ENCODE results near the gene FNDC5. TPM values are rescaled to one million over a fixed set of nuclear protein-coding genes. Genes with fewer than 3 reads are reported as not detected.

Gene FNDC5
- total RNA-seq, 2 experiments from 2014 or later: not detected

DNA sequence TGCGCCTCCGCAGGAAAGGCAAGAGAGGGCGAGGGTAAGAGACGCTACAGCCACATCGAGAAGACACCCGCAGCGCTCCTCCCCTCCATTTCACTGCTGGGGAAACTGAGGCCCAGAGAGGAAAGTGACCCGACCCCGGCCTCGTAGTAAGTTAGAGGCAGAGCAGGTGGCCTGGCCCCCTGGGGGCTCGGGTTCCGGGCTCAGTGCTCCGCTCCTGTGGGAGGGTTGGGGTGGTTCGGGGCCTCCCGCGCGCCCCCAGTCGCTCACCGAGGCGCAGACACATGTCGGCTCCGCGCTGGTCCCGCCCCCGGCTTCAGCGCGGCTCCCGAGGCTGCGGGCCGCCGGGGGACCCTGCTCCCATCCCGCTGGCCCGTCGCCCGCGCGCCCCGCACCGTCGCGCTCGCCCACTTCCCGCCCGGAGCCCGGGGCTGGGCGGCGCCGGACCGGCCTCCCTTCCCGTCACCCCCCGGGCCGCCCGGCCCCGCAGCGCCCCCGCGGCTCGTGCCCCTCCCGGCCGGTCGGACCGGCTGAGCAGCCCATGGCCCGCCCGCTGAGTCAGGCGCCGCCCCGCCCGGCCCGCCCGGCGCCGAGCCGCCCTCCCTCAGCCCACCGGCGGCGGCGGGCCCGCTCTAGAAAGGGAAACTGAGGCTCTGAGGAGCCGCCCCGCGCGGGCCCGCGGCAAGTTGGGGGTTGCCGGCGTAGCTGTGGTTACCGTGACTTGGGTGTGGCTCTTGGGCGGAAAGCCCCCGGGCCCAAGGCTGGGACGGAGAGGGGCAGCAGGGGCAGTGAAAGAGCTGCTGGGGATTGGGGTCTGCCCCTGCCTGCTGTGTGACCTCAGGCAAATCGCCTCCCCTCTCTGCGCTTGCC lies 30.5 kb upstream of the FNDC5 start, which contains the start of gene TMEM54:
Gene TMEM54, minus strand, starts transcription at position 434 of the 867 bp plus-strand sequence. Its CDS starts 151 bp downstream, at position 283.
- DNase-seq: peak in 3 of 14 experiments; percentile 8 to 36 (median 29)
- peak; percentile 48 for ATAC-seq (ENCODE audit: poor library complexity)
- TF ChIP-seq, protein P1, sequence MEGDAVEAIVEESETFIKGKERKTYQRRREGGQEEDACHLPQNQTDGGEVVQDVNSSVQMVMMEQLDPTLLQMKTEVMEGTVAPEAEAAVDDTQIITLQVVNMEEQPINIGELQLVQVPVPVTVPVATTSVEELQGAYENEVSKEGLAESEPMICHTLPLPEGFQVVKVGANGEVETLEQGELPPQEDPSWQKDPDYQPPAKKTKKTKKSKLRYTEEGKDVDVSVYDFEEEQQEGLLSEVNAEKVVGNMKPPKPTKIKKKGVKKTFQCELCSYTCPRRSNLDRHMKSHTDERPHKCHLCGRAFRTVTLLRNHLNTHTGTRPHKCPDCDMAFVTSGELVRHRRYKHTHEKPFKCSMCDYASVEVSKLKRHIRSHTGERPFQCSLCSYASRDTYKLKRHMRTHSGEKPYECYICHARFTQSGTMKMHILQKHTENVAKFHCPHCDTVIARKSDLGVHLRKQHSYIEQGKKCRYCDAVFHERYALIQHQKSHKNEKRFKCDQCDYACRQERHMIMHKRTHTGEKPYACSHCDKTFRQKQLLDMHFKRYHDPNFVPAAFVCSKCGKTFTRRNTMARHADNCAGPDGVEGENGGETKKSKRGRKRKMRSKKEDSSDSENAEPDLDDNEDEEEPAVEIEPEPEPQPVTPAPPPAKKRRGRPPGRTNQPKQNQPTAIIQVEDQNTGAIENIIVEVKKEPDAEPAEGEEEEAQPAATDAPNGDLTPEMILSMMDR (IDR thresholded peaks at IDR 0.05): no peak
- POLR2A ChIA-PET: no interaction called here
- no peaks in the 10 kb centered on the region for H3K9me3 Mint-ChIP-seq
- H3K4me1 Mint-ChIP-seq (ENCODE audit: low read depth): peaks cover 6% of the 10 kb centered on the region
- intact Hi-C loops (cut with DNase I, micrococcal nuclease): no loop called here
- CTCF ChIA-PET: no interaction called here
- H3K27ac Mint-ChIP-seq: no peak within 1 kb of the TSS
- Histone ChIP-seq H3K27ac (ENCODE audit: low read depth in 1 of 2, low read length in 2 of 2) (no peak within 1 kb of the TSS), H3K36me3 (ENCODE audit: insufficient read depth, low read length) (no peaks in the 10 kb centered on the region), H3K27me3 (ENCODE audit: control insufficient read depth in 1 of 2, insufficient read depth in 2 of 2, low read length in 2 of 2) (peaks cover 30 to 46% of the 10 kb centered on the region in 2 experiments), H3K9me3 (ENCODE audit: control insufficient read depth in 1 of 2, insufficient read depth in 1 of 2, low read length in 2 of 2) (peaks cover 0 to 12% of the 10 kb centered on the region in 2 experiments), H3K4me1 (ENCODE audit: insufficient read depth, low read length) (peaks cover 12% of the 10 kb centered on the region), H3K4me3 (ENCODE audit: low read length) (peak within 1 kb of the TSS; percentile 25)
- peak within 1 kb of the TSS; percentile 62 for H3K4me3 Mint-ChIP-seq
- H3K27me3 Mint-ChIP-seq: peaks cover 75% of the 10 kb centered on the region
- no peaks in the 10 kb centered on the region for H3K36me3 Mint-ChIP-seq (ENCODE audit: low read depth)

DNA sequence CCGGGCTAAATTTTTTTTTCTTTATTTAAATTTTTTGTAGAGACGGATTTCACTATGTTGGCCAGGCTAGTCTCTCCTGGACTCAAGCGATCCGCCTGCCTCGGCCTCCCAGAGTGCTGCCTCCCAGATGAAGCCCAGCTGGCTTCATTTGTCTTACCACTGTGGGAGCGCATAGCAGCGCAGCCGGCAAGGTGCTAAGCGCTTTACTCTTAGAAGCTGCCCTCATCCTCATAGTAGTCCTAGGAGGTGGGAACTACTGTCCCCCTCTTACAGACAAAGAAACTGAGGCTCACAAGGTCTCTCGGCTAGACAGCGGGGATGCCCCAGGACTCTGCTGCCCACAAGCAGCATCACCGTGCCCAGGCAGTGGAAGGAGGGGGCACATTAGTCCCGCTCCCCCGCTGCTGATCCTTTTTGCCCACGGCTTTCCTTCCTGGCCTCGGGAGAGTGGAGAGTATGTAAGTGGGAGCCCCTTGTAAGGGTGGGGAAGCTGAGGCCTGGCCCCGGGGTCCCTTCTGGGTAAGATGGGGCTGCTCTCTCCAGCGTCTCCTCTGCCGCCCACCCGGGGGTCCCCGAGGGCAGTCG lies 29.8 kb upstream of the FNDC5 start:
- CTCF ChIA-PET: no interaction called here
- Histone ChIP-seq H3K27me3 (ENCODE audit: control insufficient read depth in 1 of 2, insufficient read depth in 2 of 2, low read length in 2 of 2) (peaks cover 30 to 53% of the 10 kb centered on the region in 2 experiments), H3K36me3 (ENCODE audit: insufficient read depth, low read length) (no peaks in the 10 kb centered on the region), H3K27ac (ENCODE audit: low read depth in 1 of 2, low read length in 2 of 2) (no peak overlapping the region), H3K4me1 (ENCODE audit: insufficient read depth, low read length) (peaks cover 12% of the 10 kb centered on the region), H3K9me3 (ENCODE audit: control insufficient read depth in 1 of 2, insufficient read depth in 1 of 2, low read length in 2 of 2) (peaks cover 0 to 12% of the 10 kb centered on the region in 2 experiments), H3K4me3 (ENCODE audit: low read length) (peak overlapping the region; percentile 25)
- Mint-ChIP-seq H3K9me3 (no peaks in the 10 kb centered on the region), H3K27ac (no peak overlapping the region), H3K4me3 (peak overlapping the region; percentile 51), H3K4me1 (ENCODE audit: low read depth) (peaks cover 10% of the 10 kb centered on the region), H3K27me3 (peaks cover 81% of the 10 kb centered on the region), H3K36me3 (ENCODE audit: low read depth) (no peaks in the 10 kb centered on the region)
- intact Hi-C loops (cut with DNase I, micrococcal nuclease): no loop called here
- POLR2A ChIA-PET: no interaction called here
- DNase-seq (no peak), ATAC-seq (ENCODE audit: poor library complexity) (no peak)
- TF ChIP-seq, protein P1 (IDR thresholded peaks at IDR 0.05): no peak

DNA sequence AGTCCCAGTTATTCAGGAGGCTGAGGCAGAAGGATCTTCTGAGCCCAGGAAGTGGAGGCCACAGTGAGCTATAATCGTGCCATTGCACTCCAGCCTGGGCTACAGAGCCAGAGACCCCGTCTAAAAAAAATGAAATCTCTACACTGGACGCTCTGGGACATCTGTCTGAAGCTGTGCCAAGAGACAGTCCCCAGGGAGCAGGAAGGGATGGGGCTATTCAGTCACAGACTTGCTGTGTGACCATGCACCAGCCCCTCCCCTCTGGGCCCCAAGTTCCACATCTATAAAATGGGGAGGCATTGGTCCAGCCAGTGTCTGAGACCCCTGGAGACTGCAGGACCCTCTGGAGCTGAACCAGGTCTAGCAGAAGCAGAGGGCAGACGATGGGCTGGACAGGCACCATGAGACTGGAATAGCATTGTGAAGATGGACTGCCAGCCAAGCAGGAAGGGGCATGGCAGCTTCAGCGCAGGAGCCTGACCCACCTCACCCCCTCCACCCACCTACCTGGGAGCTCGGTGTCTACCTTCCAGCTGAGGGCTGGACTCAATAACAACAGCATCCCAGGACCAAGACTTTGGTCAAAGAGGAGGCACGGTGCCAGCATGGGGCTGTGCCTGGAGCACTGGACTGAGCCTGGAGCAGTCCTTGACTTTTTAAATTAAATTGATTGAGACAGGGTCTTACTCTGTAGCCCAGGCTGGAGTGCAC lies 29.0 kb upstream of the FNDC5 start:
- intact Hi-C loops (cut with DNase I, micrococcal nuclease): no loop called here
- DNase-seq (no peak), ATAC-seq (ENCODE audit: poor library complexity) (no peak)
- Mint-ChIP-seq H3K4me3 (no peak overlapping the region), H3K27ac (no peak overlapping the region), H3K36me3 (ENCODE audit: low read depth) (no peaks in the 10 kb centered on the region), H3K4me1 (ENCODE audit: low read depth) (peaks cover 10% of the 10 kb centered on the region), H3K27me3 (peaks cover 80% of the 10 kb centered on the region), H3K9me3 (no peaks in the 10 kb centered on the region)
- peaks cover 30 to 56% of the 10 kb centered on the region in 2 experiments for H3K27me3 ChIP-seq (ENCODE audit: control insufficient read depth in 1 of 2, insufficient read depth in 2 of 2, low read length in 2 of 2)
- no peak overlapping the region for H3K4me3 ChIP-seq (ENCODE audit: low read length)
- H3K4me1 ChIP-seq (ENCODE audit: insufficient read depth, low read length): peaks cover 12% of the 10 kb centered on the region
- TF ChIP-seq, protein P1 (IDR thresholded peaks at IDR 0.05): no peak
- ChIA-PET POLR2A (no interaction called here), CTCF (no interaction called here)
- H3K36me3 ChIP-seq (ENCODE audit: insufficient read depth, low read length): no peaks in the 10 kb centered on the region
- H3K27ac ChIP-seq (ENCODE audit: low read depth in 1 of 2, low read length in 2 of 2): no peak overlapping the region
- peaks cover 0 to 12% of the 10 kb centered on the region in 2 experiments for H3K9me3 ChIP-seq (ENCODE audit: control insufficient read depth in 1 of 2, insufficient read depth in 1 of 2, low read length in 2 of 2)

Measured in CD4-positive, alpha-beta T cell (primary cell).